Measurements from ENCODE around the gene RNASE7. TPM values are rescaled to one million over a fixed set of nuclear protein-coding genes. Genes with fewer than 3 reads are reported as not detected.

RNASE7 gene
- not detected for total RNA-seq
- polyA plus RNA-seq, result under 1 TPM in 1 of 2 donors, not detected in 1; 0.04 TPM
- long read RNA-seq, donor 1, result 0 reads
- long read RNA-seq, donor 2, result 0 reads
- long read RNA-seq, donor 3, result 0 reads

- peaks cover 5 to 63% (median 36%) of the 10 kb centered on the region in 12 donors for H3K4me1 ChIP-seq
- H3K27ac ChIP-seq, result peak within 1 kb of the TSS in 4 of 12 donors; percentile 15 to 59 (median 40)
- no peaks in the 10 kb centered on the region for H3K27me3 ChIP-seq
- ATAC-seq (no peak), DNase-seq (no peak)
- H3K9me3 ChIP-seq, result no peaks in the 10 kb centered on the region
- intact Hi-C loops (cut with DNase I), result loop anchor here in 7 of 10 donors (2.0 to 10.0 kb wide), 7 partner anchors 27 to 360 kb away; partner anchors contain the start of gene RNASE4 (in 1 of the 7)
- no peak within 1 kb of the TSS for H3K4me3 ChIP-seq
- H3K36me3 ChIP-seq, result no peaks in the 10 kb centered on the region
- 74 to 77% (median 77%) methylated on average over 11 of the region's 11 CpGs for WGBS, 4 donors
- TF ChIP-seq, protein P1, sequence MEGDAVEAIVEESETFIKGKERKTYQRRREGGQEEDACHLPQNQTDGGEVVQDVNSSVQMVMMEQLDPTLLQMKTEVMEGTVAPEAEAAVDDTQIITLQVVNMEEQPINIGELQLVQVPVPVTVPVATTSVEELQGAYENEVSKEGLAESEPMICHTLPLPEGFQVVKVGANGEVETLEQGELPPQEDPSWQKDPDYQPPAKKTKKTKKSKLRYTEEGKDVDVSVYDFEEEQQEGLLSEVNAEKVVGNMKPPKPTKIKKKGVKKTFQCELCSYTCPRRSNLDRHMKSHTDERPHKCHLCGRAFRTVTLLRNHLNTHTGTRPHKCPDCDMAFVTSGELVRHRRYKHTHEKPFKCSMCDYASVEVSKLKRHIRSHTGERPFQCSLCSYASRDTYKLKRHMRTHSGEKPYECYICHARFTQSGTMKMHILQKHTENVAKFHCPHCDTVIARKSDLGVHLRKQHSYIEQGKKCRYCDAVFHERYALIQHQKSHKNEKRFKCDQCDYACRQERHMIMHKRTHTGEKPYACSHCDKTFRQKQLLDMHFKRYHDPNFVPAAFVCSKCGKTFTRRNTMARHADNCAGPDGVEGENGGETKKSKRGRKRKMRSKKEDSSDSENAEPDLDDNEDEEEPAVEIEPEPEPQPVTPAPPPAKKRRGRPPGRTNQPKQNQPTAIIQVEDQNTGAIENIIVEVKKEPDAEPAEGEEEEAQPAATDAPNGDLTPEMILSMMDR (IDR thresholded peaks at IDR 0.05), result no peak
- no peak for TF ChIP-seq POLR2A (IDR thresholded peaks at IDR 0.05)
Observed at GRCh38 chr14:21041676-21042433, at the start of gene RNASE7. TSS of gene RNASE7 (plus strand) at chr14:21042362. CDS start at chr14:21042993, 631 bp downstream.

DNA sequence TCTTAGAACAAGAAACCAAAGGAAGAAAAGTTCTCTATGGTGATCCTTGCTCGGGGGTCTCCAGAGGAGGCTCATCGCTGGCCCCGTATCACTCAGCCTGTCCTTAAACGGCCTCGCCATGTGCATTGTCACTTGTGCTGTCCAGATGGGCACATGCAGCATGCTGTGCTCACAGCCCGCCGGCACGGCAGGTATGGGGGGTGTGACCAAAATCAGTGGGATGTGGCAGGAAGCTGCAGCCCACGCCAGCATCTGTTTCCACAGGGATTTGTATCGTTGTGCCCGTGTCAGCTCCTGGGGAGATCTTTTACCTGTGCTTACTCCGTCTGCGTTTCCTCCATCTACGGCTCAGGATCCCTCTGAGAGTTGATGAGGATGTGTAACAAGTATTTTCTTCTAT is 45.6 kb upstream of the RNASE7 start:
- WGBS, 4 donors, result 84 to 86% (median 84%) methylated on average over 12 to 14 of the region's 14 CpGs
- no peak overlapping the region for H3K4me3 ChIP-seq
- peaks cover 0 to 9% (median 3%) of the 10 kb centered on the region in 12 donors for H3K4me1 ChIP-seq
- H3K27me3 ChIP-seq, result no peaks in the 10 kb centered on the region
- DNase-seq (no peak), ATAC-seq (no peak)
- intact Hi-C loops (cut with DNase I), result no loop called here
- no peak overlapping the region for H3K27ac ChIP-seq
- no peak for TF ChIP-seq POLR2A (IDR thresholded peaks at IDR 0.05)
- TF ChIP-seq, protein P1 (IDR thresholded peaks at IDR 0.05), result no peak
- no peaks in the 10 kb centered on the region for H3K9me3 ChIP-seq
- peaks cover 0 to 65% (median 58%) of the 10 kb centered on the region in 9 donors for H3K36me3 ChIP-seq

DNA sequence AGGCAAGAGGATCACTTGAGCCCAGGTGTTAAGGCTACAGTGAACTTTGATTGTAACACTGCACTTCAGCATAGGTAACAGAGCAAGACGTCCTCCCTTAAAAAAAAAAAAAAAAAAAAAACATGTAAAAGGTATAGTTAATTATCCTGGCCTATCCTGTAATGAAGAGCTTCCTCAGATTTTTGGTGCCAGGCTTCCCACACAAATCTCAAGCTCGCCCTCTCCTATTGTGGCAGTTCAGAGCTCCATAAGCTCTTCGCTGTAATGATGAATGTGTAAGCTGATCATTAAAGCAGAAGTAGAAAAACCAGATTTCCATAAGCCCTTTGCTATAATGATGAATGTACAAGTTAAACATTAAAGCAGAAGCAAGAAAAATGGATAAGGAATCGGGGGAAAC is 45.0 kb upstream of the RNASE7 start:
- no peak for DNase-seq
- Histone ChIP-seq H3K27me3 (no peaks in the 10 kb centered on the region), H3K4me3 (no peak overlapping the region), H3K36me3 (peaks cover 0 to 59% (median 52%) of the 10 kb centered on the region in 9 donors), H3K9me3 (no peaks in the 10 kb centered on the region), H3K27ac (no peak overlapping the region), H3K4me1 (peaks cover 0 to 4% (median 0%) of the 10 kb centered on the region in 12 donors)
- ATAC-seq, result no peak
- no peak for TF ChIP-seq POLR2A (IDR thresholded peaks at IDR 0.05)
- 61 to 80% (median 74%) methylated on average over 4 of the region's 4 CpGs for WGBS, 4 donors
- intact Hi-C loops (cut with DNase I), result no loop called here

- no peak for TF ChIP-seq POLR2A (IDR thresholded peaks at IDR 0.05)
- TF ChIP-seq, protein P1 (IDR thresholded peaks at IDR 0.05), result no peak
- ATAC-seq, result no peak
- Histone ChIP-seq H3K4me3 (no peak overlapping the region), H3K4me1 (peaks cover 0 to 4% (median 0%) of the 10 kb centered on the region in 12 donors), H3K27ac (no peak overlapping the region), H3K36me3 (peaks cover 0 to 54% (median 48%) of the 10 kb centered on the region in 9 donors), H3K9me3 (no peaks in the 10 kb centered on the region), H3K27me3 (no peaks in the 10 kb centered on the region)
- 72 to 83% (median 78%) methylated on average over 6 of the region's 6 CpGs for WGBS, 4 donors
- no peak for DNase-seq
- intact Hi-C loops (cut with DNase I), result no loop called here
Observed at GRCh38 chr14:20997564-20997963, 44.6 kb upstream of the RNASE7 start.

All from heart left ventricle (tissue), 16 donors.